HEK293 (cell line): ENCODE measurements around the gene HACD3.

Experiments used
- BCL11B ChIP-seq: fragments of 450-650 bp; formaldehyde crosslinking; IDR thresholded peaks from 2 replicates; pipeline ENCODE4 v1.5.1; 2016; ENCODE audit warnings: low read depth, missing biosample characterization, missing genetic modification characterization
- GLI2 ChIP-seq: fragments of 450-650 bp; formaldehyde crosslinking; IDR thresholded peaks from 2 replicates; pipeline ENCODE4; 2017; ENCODE audit warnings: missing biosample characterization, missing genetic modification characterization, low read depth, borderline replicate concordance
- GLIS1 ChIP-seq: fragments of 450-650 bp; formaldehyde crosslinking; IDR thresholded peaks from 2 replicates; pipeline ENCODE4 v1.5.1; 2016; ENCODE audit warnings: missing biosample characterization, missing genetic modification characterization
- KLF10 ChIP-seq: fragments of 450-650 bp; IDR thresholded peaks from 2 replicates; pipeline ENCODE4 v1.5.1; 2018; ENCODE audit warnings: missing biosample characterization, mild to moderate bottlenecking, missing genetic modification characterization
- KLF16 ChIP-seq: fragments of 450-650 bp; formaldehyde crosslinking; IDR thresholded peaks from 2 replicates; pipeline ENCODE4 v1.5.1; 2017; ENCODE audit warnings: missing biosample characterization, missing genetic modification characterization
- KLF8 ChIP-seq: fragments of 450-650 bp; formaldehyde crosslinking; IDR thresholded peaks from 2 replicates; pipeline ENCODE4 v1.5.1; 2016; ENCODE audit warnings: missing biosample characterization, missing genetic modification characterization
- KLF9 ChIP-seq: fragments of 450-650 bp; formaldehyde crosslinking; IDR thresholded peaks from 2 replicates; pipeline ENCODE4 v1.5.1; 2016; ENCODE audit warnings: missing biosample characterization, missing genetic modification characterization, low read depth
- OVOL3 ChIP-seq: fragments of 450-650 bp; formaldehyde crosslinking; IDR thresholded peaks from 2 replicates; pipeline ENCODE4 v1.5.1; 2016; ENCODE audit warnings: missing biosample characterization, missing genetic modification characterization
- YY2 ChIP-seq: fragments of 450-650 bp; formaldehyde crosslinking; IDR thresholded peaks from 2 replicates; pipeline ENCODE4 v1.5.1; 2016; ENCODE audit warnings: missing biosample characterization, missing genetic modification characterization
- ZFP37 ChIP-seq: fragments of 450-650 bp; formaldehyde crosslinking; IDR thresholded peaks from 2 replicates; pipeline ENCODE4 v1.5.1; 2016; ENCODE audit warnings: missing biosample characterization, missing genetic modification characterization
- ZIC2 ChIP-seq: fragments of 450-650 bp; formaldehyde crosslinking; IDR thresholded peaks from 2 replicates; pipeline ENCODE4 v1.5.1; 2016; ENCODE audit warnings: missing biosample characterization, missing genetic modification characterization
- ZNF132 ChIP-seq: fragments of 450-650 bp; formaldehyde crosslinking; IDR thresholded peaks from 2 replicates; pipeline ENCODE4 v1.5.1; 2017; ENCODE audit warnings: missing biosample characterization, missing genetic modification characterization, borderline replicate concordance
- ZNF16 ChIP-seq: fragments of 450-650 bp; formaldehyde crosslinking; IDR thresholded peaks from 2 replicates; pipeline ENCODE4 v1.5.1; 2016; ENCODE audit warnings: low read depth, missing biosample characterization, missing genetic modification characterization
- ZNF2 ChIP-seq: fragments of 450-650 bp; formaldehyde crosslinking; IDR thresholded peaks from 2 replicates; pipeline ENCODE4 v1.5.1; 2016; ENCODE audit warnings: missing biosample characterization, missing genetic modification characterization
- ZNF292 ChIP-seq: fragments of 450-650 bp; formaldehyde crosslinking; IDR thresholded peaks from 2 replicates; pipeline ENCODE4 v1.5.1; 2016; ENCODE audit warnings: low read depth, missing biosample characterization, missing genetic modification characterization, borderline replicate concordance
- ZNF324 ChIP-seq: fragments of 450-650 bp; formaldehyde crosslinking; IDR thresholded peaks from 2 replicates; pipeline ENCODE4 v1.5.1; 2016; ENCODE audit warnings: missing biosample characterization, missing genetic modification characterization
- ZNF350 ChIP-seq: fragments of 450-650 bp; formaldehyde crosslinking; IDR thresholded peaks from 2 replicates; pipeline ENCODE4 v1.5.0; 2017; ENCODE audit warnings: missing biosample characterization, mild to moderate bottlenecking, missing genetic modification characterization
- ZNF404 ChIP-seq: fragments of 450-650 bp; formaldehyde crosslinking; IDR thresholded peaks from 2 replicates; pipeline ENCODE4 v1.5.1; 2017; ENCODE audit warnings: missing biosample characterization, missing genetic modification characterization
- ZNF423 ChIP-seq: fragments of 450-650 bp; formaldehyde crosslinking; IDR thresholded peaks from 2 replicates; pipeline ENCODE4 v1.5.1; 2016; ENCODE audit warnings: missing biosample characterization, missing genetic modification characterization
- ZNF555 ChIP-seq: fragments of 450-650 bp; formaldehyde crosslinking; conservative IDR thresholded peaks from 2 replicates; pipeline ENCODE4 v1.5.1; 2017; ENCODE audit warnings: missing biosample characterization, mild to moderate bottlenecking, missing genetic modification characterization, inconsistent platforms
- ZNF596 ChIP-seq: fragments of 450-650 bp; IDR thresholded peaks from 2 replicates; pipeline ENCODE4 v1.5.0; 2018; ENCODE audit warnings: missing biosample characterization, mild to moderate bottlenecking, missing genetic modification characterization, moderate library complexity
- ZNF777 ChIP-seq: fragments of 450-650 bp; formaldehyde crosslinking; IDR thresholded peaks from 2 replicates; pipeline ENCODE4 v1.5.1; 2017; ENCODE audit warnings: missing biosample characterization, missing genetic modification characterization, borderline replicate concordance
- ZXDB ChIP-seq: fragments of 450-650 bp; formaldehyde crosslinking; IDR thresholded peaks from 2 replicates; pipeline ENCODE4 v1.5.1; 2016; ENCODE audit warnings: missing biosample characterization, missing genetic modification characterization
- TF ChIP-seq, protein P1 (sequence below): fragments of 450-650 bp; formaldehyde crosslinking; IDR thresholded peaks from 2 replicates; pipeline ENCODE4 v1.5.1; 2016; ENCODE audit warnings: missing biosample characterization, missing genetic modification characterization
- TF ChIP-seq, protein P2 (sequence below): fragments of 450-650 bp; formaldehyde crosslinking; IDR thresholded peaks from 2 replicates; pipeline ENCODE4 v1.5.1; 2017; ENCODE audit warnings: missing biosample characterization, missing genetic modification characterization
- TF ChIP-seq, protein P3 (sequence below): fragments of 450-650 bp; formaldehyde crosslinking; IDR thresholded peaks from 2 replicates; pipeline ENCODE4 v1.5.1; 2016; ENCODE audit warnings: missing biosample characterization, missing genetic modification characterization
- TF ChIP-seq, protein P4 (sequence below): fragments of 450-650 bp; formaldehyde crosslinking; IDR thresholded peaks from 2 replicates; pipeline ENCODE4 v1.5.1; 2016; ENCODE audit warnings: missing biosample characterization, missing genetic modification characterization
- TF ChIP-seq, protein P5 (sequence below): fragments of 450-650 bp; formaldehyde crosslinking; IDR thresholded peaks from 2 replicates; pipeline ENCODE4 v1.5.1; 2017; ENCODE audit warnings: missing biosample characterization, missing genetic modification characterization

Gene HACD3

DNA sequence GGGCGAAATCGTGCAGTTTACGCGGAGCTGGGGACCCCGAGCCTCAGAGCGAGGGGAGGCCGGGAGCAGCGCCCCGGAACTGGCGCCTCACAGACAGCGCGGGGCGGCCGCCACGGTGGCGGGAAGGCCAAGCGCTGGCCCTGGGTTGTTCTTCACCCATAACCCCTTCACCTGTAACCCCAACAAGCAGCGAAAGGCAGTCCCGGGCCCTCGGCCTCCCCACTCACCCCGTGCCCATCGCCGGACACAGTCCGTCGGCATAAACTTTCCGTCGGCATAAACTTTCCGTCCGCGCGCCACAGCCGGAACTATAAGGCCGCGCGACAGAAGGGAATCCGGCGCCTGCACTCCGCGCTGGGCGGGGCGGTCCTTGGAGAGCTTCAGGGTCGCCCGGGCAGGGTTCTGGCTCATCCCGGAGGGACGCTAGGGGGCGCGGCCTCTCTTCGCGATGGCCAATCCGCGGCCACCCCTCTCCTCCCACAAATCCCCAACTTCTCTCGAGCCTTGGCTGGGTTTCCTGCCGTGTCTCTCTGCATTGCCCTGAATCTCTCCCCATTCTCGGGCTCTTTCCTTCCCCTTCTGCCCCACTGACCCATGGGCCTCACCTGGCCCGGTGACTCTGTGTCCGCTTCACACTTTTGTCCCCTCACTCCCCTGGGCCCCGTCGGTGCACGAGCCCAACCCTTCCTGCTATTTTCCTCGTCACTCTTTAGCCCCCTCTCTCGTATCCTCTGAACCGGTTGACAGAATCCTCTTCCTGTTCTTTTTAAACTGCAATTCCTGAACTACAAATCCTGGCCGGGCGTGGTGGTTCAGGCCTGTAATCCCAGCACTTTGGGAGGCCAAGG, 80.8 kb downstream of the HACD3 start, which contains the start of gene INTS14 (continued):
- TF ChIP-seq ZNF777 (tag by site-specific recombination): peak; percentile 91
- 0 out of 2 replicates have a peak, but pooled peaks have one; percentile 10 for TF ChIP-seq ZNF292 (tag by site-specific recombination)
- peak; percentile 99 for TF ChIP-seq ZXDB (tag by site-specific recombination)
- TF ChIP-seq ZNF2 (tag by site-specific recombination): peak; percentile 99
- TF ChIP-seq, protein P1, sequence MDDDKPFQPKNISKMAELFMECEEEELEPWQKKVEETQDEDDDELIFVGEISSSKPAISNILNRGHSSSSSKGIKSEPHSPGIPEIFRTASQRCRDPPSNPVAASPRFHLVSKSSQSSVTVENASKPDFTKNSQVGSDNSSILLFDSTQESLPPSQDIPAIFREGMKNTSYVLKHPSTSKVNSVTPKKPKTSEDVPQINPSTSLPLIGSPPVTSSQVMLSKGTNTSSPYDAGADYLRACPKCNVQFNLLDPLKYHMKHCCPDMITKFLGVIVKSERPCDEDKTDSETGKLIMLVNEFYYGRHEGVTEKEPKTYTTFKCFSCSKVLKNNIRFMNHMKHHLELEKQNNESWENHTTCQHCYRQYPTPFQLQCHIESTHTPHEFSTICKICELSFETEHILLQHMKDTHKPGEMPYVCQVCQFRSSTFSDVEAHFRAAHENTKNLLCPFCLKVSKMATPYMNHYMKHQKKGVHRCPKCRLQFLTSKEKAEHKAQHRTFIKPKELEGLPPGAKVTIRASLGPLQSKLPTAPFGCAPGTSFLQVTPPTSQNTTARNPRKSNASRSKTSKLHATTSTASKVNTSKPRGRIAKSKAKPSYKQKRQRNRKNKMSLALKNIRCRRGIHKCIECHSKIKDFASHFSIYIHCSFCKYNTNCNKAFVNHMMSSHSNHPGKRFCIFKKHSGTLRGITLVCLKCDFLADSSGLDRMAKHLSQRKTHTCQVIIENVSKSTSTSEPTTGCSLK (tag by site-specific recombination): no peak
- peak; percentile 80; the same call in 1 of the 2 replicates for TF ChIP-seq ZNF423 (tag by site-specific recombination)
- TF ChIP-seq ZNF404 (tag by site-specific recombination): no peak
- peak; percentile 83 for TF ChIP-seq KLF10 (tag by site-specific recombination)
- peak; percentile 93 for TF ChIP-seq OVOL3 (tag by site-specific recombination)
- TF ChIP-seq ZNF132: no peak
- peak; percentile 100 for TF ChIP-seq KLF8 (tag by site-specific recombination)
- no peak; the same call in 1 of the 2 replicates for TF ChIP-seq GLI2 (tag by site-specific recombination)
- TF ChIP-seq ZNF16 (tag by site-specific recombination): no peak
- peak; percentile 90 for TF ChIP-seq KLF9
- TF ChIP-seq ZNF324 (tag by site-specific recombination): peak; percentile 100
- TF ChIP-seq, protein P2, sequence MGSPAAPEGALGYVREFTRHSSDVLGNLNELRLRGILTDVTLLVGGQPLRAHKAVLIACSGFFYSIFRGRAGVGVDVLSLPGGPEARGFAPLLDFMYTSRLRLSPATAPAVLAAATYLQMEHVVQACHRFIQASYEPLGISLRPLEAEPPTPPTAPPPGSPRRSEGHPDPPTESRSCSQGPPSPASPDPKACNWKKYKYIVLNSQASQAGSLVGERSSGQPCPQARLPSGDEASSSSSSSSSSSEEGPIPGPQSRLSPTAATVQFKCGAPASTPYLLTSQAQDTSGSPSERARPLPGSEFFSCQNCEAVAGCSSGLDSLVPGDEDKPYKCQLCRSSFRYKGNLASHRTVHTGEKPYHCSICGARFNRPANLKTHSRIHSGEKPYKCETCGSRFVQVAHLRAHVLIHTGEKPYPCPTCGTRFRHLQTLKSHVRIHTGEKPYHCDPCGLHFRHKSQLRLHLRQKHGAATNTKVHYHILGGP: peak; percentile 62; the same call in 1 of the 2 replicates
- TF ChIP-seq ZNF350 (tag by site-specific recombination): no peak
- peak; percentile 55; the same call in 1 of the 2 replicates for TF ChIP-seq ZIC2 (tag by site-specific recombination)
- peak; percentile 60 for TF ChIP-seq GLIS1 (tag by site-specific recombination)
- peak; percentile 91 for TF ChIP-seq YY2 (tag by site-specific recombination)
- peak; percentile 14; the same call in 1 of the 2 replicates for TF ChIP-seq ZNF596 (tag by site-specific recombination)
- TF ChIP-seq KLF16 (tag by site-specific recombination): peak; percentile 99
- peak; percentile 98 for TF ChIP-seq BCL11B (tag by site-specific recombination)
- TF ChIP-seq ZNF555 (tag by site-specific recombination): no peak
- peak; percentile 100 for TF ChIP-seq ZFP37
- TF ChIP-seq, protein P3, sequence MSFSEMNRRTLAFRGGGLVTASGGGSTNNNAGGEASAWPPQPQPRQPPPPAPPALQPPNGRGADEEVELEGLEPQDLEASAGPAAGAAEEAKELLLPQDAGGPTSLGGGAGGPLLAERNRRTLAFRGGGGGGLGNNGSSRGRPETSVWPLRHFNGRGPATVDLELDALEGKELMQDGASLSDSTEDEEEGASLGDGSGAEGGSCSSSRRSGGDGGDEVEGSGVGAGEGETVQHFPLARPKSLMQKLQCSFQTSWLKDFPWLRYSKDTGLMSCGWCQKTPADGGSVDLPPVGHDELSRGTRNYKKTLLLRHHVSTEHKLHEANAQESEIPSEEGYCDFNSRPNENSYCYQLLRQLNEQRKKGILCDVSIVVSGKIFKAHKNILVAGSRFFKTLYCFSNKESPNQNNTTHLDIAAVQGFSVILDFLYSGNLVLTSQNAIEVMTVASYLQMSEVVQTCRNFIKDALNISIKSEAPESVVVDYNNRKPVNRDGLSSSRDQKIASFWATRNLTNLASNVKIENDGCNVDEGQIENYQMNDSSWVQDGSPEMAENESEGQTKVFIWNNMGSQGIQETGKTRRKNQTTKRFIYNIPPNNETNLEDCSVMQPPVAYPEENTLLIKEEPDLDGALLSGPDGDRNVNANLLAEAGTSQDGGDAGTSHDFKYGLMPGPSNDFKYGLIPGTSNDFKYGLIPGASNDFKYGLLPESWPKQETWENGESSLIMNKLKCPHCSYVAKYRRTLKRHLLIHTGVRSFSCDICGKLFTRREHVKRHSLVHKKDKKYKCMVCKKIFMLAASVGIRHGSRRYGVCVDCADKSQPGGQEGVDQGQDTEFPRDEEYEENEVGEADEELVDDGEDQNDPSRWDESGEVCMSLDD (tag by site-specific recombination): peak; percentile 99
- TF ChIP-seq, protein P4, sequence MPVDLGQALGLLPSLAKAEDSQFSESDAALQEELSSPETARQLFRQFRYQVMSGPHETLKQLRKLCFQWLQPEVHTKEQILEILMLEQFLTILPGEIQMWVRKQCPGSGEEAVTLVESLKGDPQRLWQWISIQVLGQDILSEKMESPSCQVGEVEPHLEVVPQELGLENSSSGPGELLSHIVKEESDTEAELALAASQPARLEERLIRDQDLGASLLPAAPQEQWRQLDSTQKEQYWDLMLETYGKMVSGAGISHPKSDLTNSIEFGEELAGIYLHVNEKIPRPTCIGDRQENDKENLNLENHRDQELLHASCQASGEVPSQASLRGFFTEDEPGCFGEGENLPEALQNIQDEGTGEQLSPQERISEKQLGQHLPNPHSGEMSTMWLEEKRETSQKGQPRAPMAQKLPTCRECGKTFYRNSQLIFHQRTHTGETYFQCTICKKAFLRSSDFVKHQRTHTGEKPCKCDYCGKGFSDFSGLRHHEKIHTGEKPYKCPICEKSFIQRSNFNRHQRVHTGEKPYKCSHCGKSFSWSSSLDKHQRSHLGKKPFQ: peak; percentile 75; the same call in 1 of the 2 replicates
- TF ChIP-seq, protein P5, sequence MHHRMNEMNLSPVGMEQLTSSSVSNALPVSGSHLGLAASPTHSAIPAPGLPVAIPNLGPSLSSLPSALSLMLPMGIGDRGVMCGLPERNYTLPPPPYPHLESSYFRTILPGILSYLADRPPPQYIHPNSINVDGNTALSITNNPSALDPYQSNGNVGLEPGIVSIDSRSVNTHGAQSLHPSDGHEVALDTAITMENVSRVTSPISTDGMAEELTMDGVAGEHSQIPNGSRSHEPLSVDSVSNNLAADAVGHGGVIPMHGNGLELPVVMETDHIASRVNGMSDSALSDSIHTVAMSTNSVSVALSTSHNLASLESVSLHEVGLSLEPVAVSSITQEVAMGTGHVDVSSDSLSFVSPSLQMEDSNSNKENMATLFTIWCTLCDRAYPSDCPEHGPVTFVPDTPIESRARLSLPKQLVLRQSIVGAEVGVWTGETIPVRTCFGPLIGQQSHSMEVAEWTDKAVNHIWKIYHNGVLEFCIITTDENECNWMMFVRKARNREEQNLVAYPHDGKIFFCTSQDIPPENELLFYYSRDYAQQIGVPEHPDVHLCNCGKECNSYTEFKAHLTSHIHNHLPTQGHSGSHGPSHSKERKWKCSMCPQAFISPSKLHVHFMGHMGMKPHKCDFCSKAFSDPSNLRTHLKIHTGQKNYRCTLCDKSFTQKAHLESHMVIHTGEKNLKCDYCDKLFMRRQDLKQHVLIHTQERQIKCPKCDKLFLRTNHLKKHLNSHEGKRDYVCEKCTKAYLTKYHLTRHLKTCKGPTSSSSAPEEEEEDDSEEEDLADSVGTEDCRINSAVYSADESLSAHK (tag by site-specific recombination): peak; percentile 81
